Vagina (tissue), 2 donors: ENCODE results near the gene NRXN2. TPM values are rescaled to one million over a fixed set of nuclear protein-coding genes. Genes with fewer than 3 reads are reported as not detected.

Source experiments
- DNase-seq, 2 donors: peaks; one replicate each; pipeline ENCODE4 v3.0.0-alpha.2; 2017; ENCODE audit errors: extremely low spot score in 2 of 2
- H3K27ac ChIP-seq: fragments of 200-600 bp; sonication (generic); one replicate; pipeline ENCODE4 v1.5.1; 2019
- H3K27me3 ChIP-seq: fragments of 200-600 bp; sonication (generic); one replicate; pipeline ENCODE4 v1.5.1; 2019
- H3K36me3 ChIP-seq, 2 donors: fragments of 200-600 bp; sonication (generic); one replicate each; pipeline ENCODE4 v1.5.1; 2017 to 2019
- H3K4me1 ChIP-seq: fragments of 200-600 bp; sonication (generic); one replicate; pipeline ENCODE4 v1.5.1; 2019
- H3K4me3 ChIP-seq, 2 donors: fragments of 200-600 bp; sonication (generic); 1 replicate in 1 of 2; 2 replicates in 1 of 2; pipeline ENCODE4 v1.5.1; 2016 to 2019
- H3K9me3 ChIP-seq: fragments of 200-600 bp; sonication (generic); one replicate; pipeline ENCODE4 v1.5.1; 2019
- CTCF ChIP-seq, 3 experiments: fragments of 450-650 bp in 2 of 3; fragments of 200-600 bp in 1 of 3; sonication (generic) in 1 of 3; IDR thresholded peaks; one replicate each; pipeline ENCODE4 v1.5.1; 2017 to 2019; ENCODE audit warnings: antibody characterized with exemption in 3 of 3, mild to moderate bottlenecking in 2 of 3, moderate library complexity in 2 of 3
- POLR2A ChIP-seq, 2 donors: fragments of 450-650 bp; IDR thresholded peaks; one replicate each; pipeline ENCODE4 v1.6.1; 2017; ENCODE audit warnings: antibody characterized with exemption in 2 of 2, mild to moderate bottlenecking in 2 of 2, moderate library complexity in 2 of 2
- POLR2AphosphoS5 ChIP-seq, 2 donors: sonication (generic); formaldehyde crosslinking; IDR thresholded peaks; one replicate each; pipeline ENCODE4 v1.9.0; 2017; ENCODE audit warnings: antibody characterized with exemption in 2 of 2, mild to moderate bottlenecking in 2 of 2, low read depth in 1 of 2; ENCODE audit not compliant: insufficient read depth in 1 of 2
- intact Hi-C: fragments of 100-400 bp; cut with DNase I; formaldehyde crosslinking; loops from one replicate; pipeline ENCODE4 v1.15.1; 2023
- total RNA-seq: library from RNA; depleted of rRNA; stranded (reverse); fragments of >200 nt; gene quantifications from one replicate; pipeline ENCODE4 v1.2.3, GENCODE V29; 2016

Gene NRXN2
- total RNA-seq, 1 donor from 2014 or later = 16.9 TPM

- H3K4me3 ChIP-seq = peak overlapping the region; percentile 59 to 61
- H3K27ac ChIP-seq = peak overlapping the region; percentile 87
- H3K9me3 ChIP-seq = no peaks in the 10 kb centered on the region
- no peak for DNase-seq
- H3K27me3 ChIP-seq = peaks cover 7% of the 10 kb centered on the region
- intact Hi-C loops = loop anchor here (5.0 kb wide), 1 partner anchor 35 kb away; the partner anchor contains the start of gene SF1
- TF ChIP-seq POLR2A (IDR thresholded peaks at IDR 0.05) (no peak), CTCF (IDR thresholded peaks at IDR 0.05) (no peak), POLR2AphosphoS5 (IDR thresholded peaks at IDR 0.05; ENCODE audit: insufficient read depth in 1 of 2, low read depth in 1 of 2) (no peak)
- no peaks in the 10 kb centered on the region for H3K36me3 ChIP-seq
- H3K4me1 ChIP-seq = peaks cover 45% of the 10 kb centered on the region
Observed at GRCh38 chr11:64742087-64742888, 19.3 kb upstream of the NRXN2 start.

- intact Hi-C loops = loop anchor here (5.0 kb wide), 1 partner anchor 36 kb away; the partner anchor contains the start of gene SF1
Observed at GRCh38 chr11:64741375-64742086, 18.5 kb upstream of the NRXN2 start.

GRCh38 chr11:64739871-64740270 is 16.9 kb upstream of the NRXN2 start:
- Histone ChIP-seq H3K27ac (no peak overlapping the region), H3K36me3 (no peaks in the 10 kb centered on the region), H3K4me3 (no peak overlapping the region), H3K4me1 (peaks cover 33% of the 10 kb centered on the region), H3K9me3 (no peaks in the 10 kb centered on the region), H3K27me3 (peaks cover 7% of the 10 kb centered on the region)
- TF ChIP-seq CTCF (IDR thresholded peaks at IDR 0.05) (no peak), POLR2A (IDR thresholded peaks at IDR 0.05) (no peak), POLR2AphosphoS5 (IDR thresholded peaks at IDR 0.05; ENCODE audit: insufficient read depth in 1 of 2, low read depth in 1 of 2) (no peak)
- no peak for DNase-seq
- intact Hi-C loops = loop anchor here (5.0 kb wide), 1 partner anchor 37 kb away; the partner anchor contains the start of gene SF1

More at GRCh38 chr11:64741375-64742086, 18.5 kb upstream of the NRXN2 start:
- Histone ChIP-seq H3K4me1 (peaks cover 45% of the 10 kb centered on the region), H3K4me3 (peak overlapping the region; percentile 59 to 61), H3K36me3 (no peaks in the 10 kb centered on the region), H3K9me3 (no peaks in the 10 kb centered on the region), H3K27ac (no peak overlapping the region), H3K27me3 (peaks cover 7% of the 10 kb centered on the region)
- no peak for TF ChIP-seq POLR2A (IDR thresholded peaks at IDR 0.05)
- TF ChIP-seq POLR2AphosphoS5 (IDR thresholded peaks at IDR 0.05; ENCODE audit: insufficient read depth in 1 of 2, low read depth in 1 of 2) = no peak
- TF ChIP-seq CTCF (IDR thresholded peaks at IDR 0.05) = no peak
- DNase-seq = no peak

- intact Hi-C loops = no loop called here
- Histone ChIP-seq H3K4me3 (no peak overlapping the region), H3K9me3 (no peaks in the 10 kb centered on the region), H3K27ac (no peak overlapping the region), H3K36me3 (no peaks in the 10 kb centered on the region), H3K4me1 (peaks cover 5% of the 10 kb centered on the region), H3K27me3 (peaks cover 1% of the 10 kb centered on the region)
- TF ChIP-seq POLR2A (IDR thresholded peaks at IDR 0.05) = no peak
- no peak for TF ChIP-seq CTCF (IDR thresholded peaks at IDR 0.05)
- no peak for TF ChIP-seq POLR2AphosphoS5 (IDR thresholded peaks at IDR 0.05; ENCODE audit: insufficient read depth in 1 of 2, low read depth in 1 of 2)
- no peak for DNase-seq
Observed at GRCh38 chr11:64736654-64737053, 13.7 kb upstream of the NRXN2 start.
